ENCODE data around the gene ESYT1. TPM values are rescaled to one million over a fixed set of nuclear protein-coding genes. Genes with fewer than 3 reads are reported as not detected.

ESYT1 gene
- total RNA-seq, 2 experiments from 2014 or later: 85.9 to 112 TPM

DNA sequence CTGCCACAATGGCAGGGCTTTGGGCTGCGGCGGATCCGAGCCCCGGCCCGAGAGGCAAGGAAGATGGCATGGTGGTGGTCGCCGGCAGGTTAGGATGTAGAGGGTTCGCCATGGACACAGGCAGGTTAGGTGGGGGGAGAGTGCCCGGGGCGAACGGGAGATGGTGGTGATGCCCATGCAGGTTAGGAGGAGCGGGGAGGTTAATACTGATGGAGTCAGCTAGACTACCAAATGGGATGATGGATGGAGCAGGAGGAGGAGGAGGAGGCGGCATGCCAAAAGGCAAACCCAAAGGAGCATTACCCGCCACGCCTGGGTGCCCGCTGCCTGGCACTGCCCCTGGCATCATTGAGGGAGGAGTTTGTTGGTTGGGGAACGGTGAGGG lies 36.3 kb downstream of the ESYT1 start:
- TF ChIP-seq, protein P1, sequence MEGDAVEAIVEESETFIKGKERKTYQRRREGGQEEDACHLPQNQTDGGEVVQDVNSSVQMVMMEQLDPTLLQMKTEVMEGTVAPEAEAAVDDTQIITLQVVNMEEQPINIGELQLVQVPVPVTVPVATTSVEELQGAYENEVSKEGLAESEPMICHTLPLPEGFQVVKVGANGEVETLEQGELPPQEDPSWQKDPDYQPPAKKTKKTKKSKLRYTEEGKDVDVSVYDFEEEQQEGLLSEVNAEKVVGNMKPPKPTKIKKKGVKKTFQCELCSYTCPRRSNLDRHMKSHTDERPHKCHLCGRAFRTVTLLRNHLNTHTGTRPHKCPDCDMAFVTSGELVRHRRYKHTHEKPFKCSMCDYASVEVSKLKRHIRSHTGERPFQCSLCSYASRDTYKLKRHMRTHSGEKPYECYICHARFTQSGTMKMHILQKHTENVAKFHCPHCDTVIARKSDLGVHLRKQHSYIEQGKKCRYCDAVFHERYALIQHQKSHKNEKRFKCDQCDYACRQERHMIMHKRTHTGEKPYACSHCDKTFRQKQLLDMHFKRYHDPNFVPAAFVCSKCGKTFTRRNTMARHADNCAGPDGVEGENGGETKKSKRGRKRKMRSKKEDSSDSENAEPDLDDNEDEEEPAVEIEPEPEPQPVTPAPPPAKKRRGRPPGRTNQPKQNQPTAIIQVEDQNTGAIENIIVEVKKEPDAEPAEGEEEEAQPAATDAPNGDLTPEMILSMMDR (conservative IDR thresholded peaks at IDR 0.05; ENCODE audit: low read length): no peak
- TF ChIP-seq EZH2phosphoT487 (IDR thresholded peaks at IDR 0.05; ENCODE audit: borderline replicate concordance, low read depth, low read length): no peak
- H3K9me2 ChIP-seq (ENCODE audit: insufficient read depth, low read length): no peaks in the 10 kb centered on the region
- ChIA-PET CTCF (ENCODE audit: unreplicated experiment) (no interaction called here), POLR2A (no interaction called here)
- peaks cover 92% of the 10 kb centered on the region for H3K36me3 ChIP-seq (ENCODE audit: insufficient read depth, low read length)
- no peak overlapping the region for H3K27ac ChIP-seq (ENCODE audit: low read depth, low read length, poor library complexity, severe bottlenecking)
- H3K79me2 ChIP-seq (ENCODE audit: insufficient read depth, low read depth, low read length): peaks cover 14% of the 10 kb centered on the region
- no peak overlapping the region for H3K4me3 ChIP-seq (ENCODE audit: low read depth, low read length, poor library complexity, severe bottlenecking)
- H3K4me2 ChIP-seq (ENCODE audit: low read length): no peak overlapping the region
- H3K4me1 ChIP-seq (ENCODE audit: insufficient read depth, low read length, poor library complexity, severe bottlenecking): peaks cover 19% of the 10 kb centered on the region
- DNase-seq (ENCODE audit: low spot score): no peak
- no peak overlapping the region for H2AFZ ChIP-seq (ENCODE audit: low read length)
- no peaks in the 10 kb centered on the region for H3K9me3 ChIP-seq (ENCODE audit: low read length)
- intact Hi-C loops (cut with micrococcal nuclease; ENCODE audit: unreplicated experiment): no loop called here
- BruUV-seq (replicated peaks): no TSS peak
- peaks cover 9% of the 10 kb centered on the region; the same call in 1 of the 2 replicates for H4K20me1 ChIP-seq (ENCODE audit: insufficient read depth, low read length)

DNA sequence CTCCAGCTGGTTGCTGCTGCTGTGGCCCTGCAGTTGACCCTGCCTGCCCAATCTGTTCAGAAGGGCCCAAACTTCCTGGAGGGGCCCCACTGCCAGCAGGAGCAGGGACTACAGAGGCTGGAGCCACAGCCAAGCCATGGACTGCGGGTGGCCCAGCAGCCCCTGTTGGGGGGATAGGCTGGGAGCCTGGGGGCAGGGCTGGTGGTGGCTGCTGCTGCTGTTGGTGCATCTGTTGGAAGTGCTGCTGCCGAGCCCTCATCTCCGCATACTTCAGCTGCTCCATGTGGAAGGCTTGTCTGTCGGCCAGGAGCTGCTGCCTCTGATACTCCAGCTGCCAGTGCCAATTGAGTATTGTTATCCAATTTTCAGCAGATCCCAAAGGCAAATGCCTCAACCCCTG lies 37.3 kb downstream of the ESYT1 start:
- H4K20me1 ChIP-seq (ENCODE audit: insufficient read depth, low read length): peaks cover under 1% of the 10 kb centered on the region; the same call in 1 of the 2 replicates
- TF ChIP-seq, protein P1 (conservative IDR thresholded peaks at IDR 0.05; ENCODE audit: low read length): no peak
- no peak for TF ChIP-seq EZH2phosphoT487 (IDR thresholded peaks at IDR 0.05; ENCODE audit: borderline replicate concordance, low read depth, low read length)
- no peaks in the 10 kb centered on the region for H3K9me3 ChIP-seq (ENCODE audit: low read length)
- no peak overlapping the region for H2AFZ ChIP-seq (ENCODE audit: low read length)
- intact Hi-C loops (cut with micrococcal nuclease; ENCODE audit: unreplicated experiment): no loop called here
- H3K4me3 ChIP-seq (ENCODE audit: low read depth, low read length, poor library complexity, severe bottlenecking): no peak overlapping the region
- BruUV-seq (replicated peaks): no TSS peak
- peaks cover 3% of the 10 kb centered on the region; the same call in 1 of the 2 replicates for H3K79me2 ChIP-seq (ENCODE audit: insufficient read depth, low read depth, low read length)
- peaks cover 92% of the 10 kb centered on the region for H3K36me3 ChIP-seq (ENCODE audit: insufficient read depth, low read length)
- DNase-seq (ENCODE audit: low spot score): no peak
- H3K27ac ChIP-seq (ENCODE audit: low read depth, low read length, poor library complexity, severe bottlenecking): no peak overlapping the region
- CTCF ChIA-PET (ENCODE audit: unreplicated experiment): no interaction called here
- POLR2A ChIA-PET: interaction anchor here (0.6 kb wide), 1 partner anchor 120 kb away, joined by 5 read pairs; no protein-coding TSS in a partner anchor
- no peaks in the 10 kb centered on the region for H3K9me2 ChIP-seq (ENCODE audit: insufficient read depth, low read length)
- no peak overlapping the region for H3K4me2 ChIP-seq (ENCODE audit: low read length)
- peaks cover 9% of the 10 kb centered on the region for H3K4me1 ChIP-seq (ENCODE audit: insufficient read depth, low read length, poor library complexity, severe bottlenecking)

DNA sequence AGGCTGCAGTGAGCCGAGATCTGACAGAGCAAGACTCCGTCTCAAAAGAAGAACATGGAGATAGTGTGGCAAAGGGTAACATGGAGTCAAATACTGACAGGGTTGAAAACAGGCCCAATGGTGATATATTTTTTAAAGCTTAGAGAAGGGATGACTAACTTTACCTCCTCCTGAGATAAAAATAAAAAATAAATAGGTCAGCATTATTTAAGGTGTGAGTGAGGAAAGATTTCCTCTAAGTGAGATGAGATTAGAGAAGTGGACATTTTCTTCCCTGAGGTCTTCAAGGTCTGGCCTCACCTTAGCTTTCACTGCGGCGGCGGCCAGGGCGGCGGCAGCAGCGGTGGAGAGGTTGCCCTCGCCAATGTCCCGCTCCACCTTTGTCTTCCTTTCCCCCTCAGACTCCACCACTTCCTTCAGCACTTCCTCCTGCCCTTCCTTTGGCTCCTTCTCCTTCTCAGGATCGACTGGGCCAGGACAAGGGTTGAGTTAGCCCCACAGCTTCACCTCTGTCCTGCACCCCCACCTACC lies 41.2 kb downstream of the ESYT1 start:
- H3K4me2 ChIP-seq (ENCODE audit: low read length): no peak overlapping the region
- no peak overlapping the region for H2AFZ ChIP-seq (ENCODE audit: low read length)
- BruUV-seq (replicated peaks): no TSS peak
- no peak for DNase-seq (ENCODE audit: low spot score)
- POLR2A ChIA-PET: interaction anchor here (1.1 kb wide), 1 partner anchor 19 kb away, joined by 3 read pairs; no protein-coding TSS in a partner anchor
- no peaks in the 10 kb centered on the region for H3K79me2 ChIP-seq (ENCODE audit: insufficient read depth, low read depth, low read length)
- no peaks in the 10 kb centered on the region for H3K9me2 ChIP-seq (ENCODE audit: insufficient read depth, low read length)
- intact Hi-C loops (cut with micrococcal nuclease; ENCODE audit: unreplicated experiment): no loop called here
- CTCF ChIA-PET (ENCODE audit: unreplicated experiment): interaction anchor here (0.5 kb wide), 1 partner anchor 65 kb away, joined by 3 read pairs; the partner anchor contains the start of gene PA2G4
- H3K9me3 ChIP-seq (ENCODE audit: low read length): no peaks in the 10 kb centered on the region
- H3K36me3 ChIP-seq (ENCODE audit: insufficient read depth, low read length): peaks cover 92% of the 10 kb centered on the region
- no peak overlapping the region for H3K4me3 ChIP-seq (ENCODE audit: low read depth, low read length, poor library complexity, severe bottlenecking)
- H3K4me1 ChIP-seq (ENCODE audit: insufficient read depth, low read length, poor library complexity, severe bottlenecking): no peaks in the 10 kb centered on the region
- no peaks in the 10 kb centered on the region for H4K20me1 ChIP-seq (ENCODE audit: insufficient read depth, low read length)
- H3K27ac ChIP-seq (ENCODE audit: low read depth, low read length, poor library complexity, severe bottlenecking): no peak overlapping the region
- TF ChIP-seq, protein P1 (conservative IDR thresholded peaks at IDR 0.05; ENCODE audit: low read length): no peak
- no peak for TF ChIP-seq EZH2phosphoT487 (IDR thresholded peaks at IDR 0.05; ENCODE audit: borderline replicate concordance, low read depth, low read length)
